Panc1 (cell line): ENCODE data around the gene CACNA2D4.

Experiments
- POLR2AphosphoS5 ChIP-seq: IDR thresholded peaks from 2 replicates; pipeline ENCODE4 v1.6.1; 2012; ENCODE audit warnings: mild to moderate bottlenecking, low read depth, low read length, moderate library complexity
- REST ChIP-seq, 2 experiments: IDR thresholded peaks; 2 replicates each; pipeline ENCODE4 v1.6.1; 2011 to 2012; ENCODE audit warnings: low read depth in 2 of 2, control low read depth in 1 of 2, low read length in 1 of 2, mild to moderate bottlenecking in 1 of 2, moderate library complexity in 1 of 2; ENCODE audit not compliant: insufficient read depth in 1 of 2
- SIN3A ChIP-seq: IDR thresholded peaks from 2 replicates; pipeline ENCODE4 v1.6.1; 2012; ENCODE audit warnings: low read depth, mild to moderate bottlenecking, low read length, moderate library complexity, borderline replicate concordance; ENCODE audit not compliant: insufficient read depth
- TF ChIP-seq, protein P1 (sequence below): fragments of 450-650 bp; IDR thresholded peaks from 2 replicates; pipeline ENCODE4 v1.5.1; 2017; ENCODE audit warnings: mild to moderate bottlenecking

- TF ChIP-seq SIN3A (no peak), REST (IDR thresholded peaks at IDR 0.05; ENCODE audit: insufficient read depth in 1 of 2, low read depth in 2 of 2, low read length in 1 of 2) (no peak), POLR2AphosphoS5 (no peak)
- TF ChIP-seq, protein P1, sequence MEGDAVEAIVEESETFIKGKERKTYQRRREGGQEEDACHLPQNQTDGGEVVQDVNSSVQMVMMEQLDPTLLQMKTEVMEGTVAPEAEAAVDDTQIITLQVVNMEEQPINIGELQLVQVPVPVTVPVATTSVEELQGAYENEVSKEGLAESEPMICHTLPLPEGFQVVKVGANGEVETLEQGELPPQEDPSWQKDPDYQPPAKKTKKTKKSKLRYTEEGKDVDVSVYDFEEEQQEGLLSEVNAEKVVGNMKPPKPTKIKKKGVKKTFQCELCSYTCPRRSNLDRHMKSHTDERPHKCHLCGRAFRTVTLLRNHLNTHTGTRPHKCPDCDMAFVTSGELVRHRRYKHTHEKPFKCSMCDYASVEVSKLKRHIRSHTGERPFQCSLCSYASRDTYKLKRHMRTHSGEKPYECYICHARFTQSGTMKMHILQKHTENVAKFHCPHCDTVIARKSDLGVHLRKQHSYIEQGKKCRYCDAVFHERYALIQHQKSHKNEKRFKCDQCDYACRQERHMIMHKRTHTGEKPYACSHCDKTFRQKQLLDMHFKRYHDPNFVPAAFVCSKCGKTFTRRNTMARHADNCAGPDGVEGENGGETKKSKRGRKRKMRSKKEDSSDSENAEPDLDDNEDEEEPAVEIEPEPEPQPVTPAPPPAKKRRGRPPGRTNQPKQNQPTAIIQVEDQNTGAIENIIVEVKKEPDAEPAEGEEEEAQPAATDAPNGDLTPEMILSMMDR: no peak
Measured at GRCh38 chr12:1805441-1806081, 112.9 kb downstream of the CACNA2D4 start.
